ENCODE measurements around the gene SLC35G3. TPM values are rescaled to one million over a fixed set of nuclear protein-coding genes. Genes with fewer than 3 reads are reported as not detected.

SLC35G3 gene
- total and polyA plus RNA-seq, 2 of the 8 experiments (the other 6 are each of a cell fraction or from before 2014, with no cell fraction given) = not detected

GRCh38 chr17:35218915-35219314 lies 24.7 kb upstream of the SLC35G3 start:
- H3K9ac ChIP-seq (replicated peaks in 1 of 4; ENCODE audit: extremely low read depth in 1 of 4, low read depth in 3 of 4, low read length in 3 of 4) = no peak overlapping the region
- H4K20me1 ChIP-seq (replicated peaks in 1 of 2; ENCODE audit: control insufficient read depth in 1 of 2, insufficient read depth in 2 of 2, low read length in 2 of 2) = no peaks in the 10 kb centered on the region
- CTCF ChIA-PET (ENCODE audit: partially characterized antibody) = no interaction called here
- no peak overlapping the region for H2BK120ac ChIP-seq (replicated peaks; ENCODE audit: low read depth, low read length)
- H2AFZ ChIP-seq (ENCODE audit: low read length) = no peak overlapping the region
- no peaks in the 10 kb centered on the region for H3K23me2 ChIP-seq (ENCODE audit: low read depth, low read length)
- DNase-seq (ENCODE audit: low read depth in 1 of 2, low spot score in 2 of 2) (no peak), FAIRE-seq (no peak)
- no peak overlapping the region for H3K4ac ChIP-seq (replicated peaks; ENCODE audit: insufficient read length, low read depth, low read length)
- no peak overlapping the region for H3K18ac ChIP-seq (ENCODE audit: extremely low read depth, low read length)
- POLR2A ChIA-PET (ENCODE audit: partially characterized antibody) = no interaction called here
- no peak overlapping the region for H4K91ac ChIP-seq (replicated peaks; ENCODE audit: insufficient read length, low read length)
- no peak overlapping the region for H3K4me3 ChIP-seq (ENCODE audit: extremely low read depth in 1 of 4, insufficient read depth in 2 of 4, low read depth in 3 of 4, low read length in 4 of 4)
- H3K4me1 ChIP-seq (replicated peaks in 1 of 4; ENCODE audit: control insufficient read depth in 3 of 4, insufficient read depth in 4 of 4, low read length in 3 of 4) = no peaks in the 10 kb centered on the region
- H3K79me2 ChIP-seq (ENCODE audit: control insufficient read depth in 1 of 2, insufficient read depth in 2 of 2, low read length in 2 of 2) = no peaks in the 10 kb centered on the region
- 100% methylated on average over 2 of the region's 2 CpGs; no CpG with 5 or more reads in 1 of the 2 experiments for WGBS, 2 experiments (ENCODE audit: extremely low coverage in 1 of 2, insufficient coverage in 1 of 2, insufficient read length in 1 of 2, insufficient replicate concordance in 2 of 2, low coverage in 1 of 2, low lambda C conversion rate in 2 of 2, missing lambda C conversion rate in 1 of 2)
- no peak overlapping the region for H2BK15ac ChIP-seq (ENCODE audit: low read length)
- H3K27me3 ChIP-seq (replicated peaks in 1 of 4; ENCODE audit: control insufficient read depth in 3 of 4, extremely low read depth in 1 of 4, insufficient read depth in 3 of 4, low read length in 3 of 4) = no peaks in the 10 kb centered on the region
- H2AK5ac ChIP-seq (ENCODE audit: low read depth, low read length) = no peak overlapping the region
- no peak overlapping the region for H2BK20ac ChIP-seq (ENCODE audit: low read length)
- H3K36me3 ChIP-seq (ENCODE audit: control insufficient read depth in 2 of 4, insufficient read depth in 4 of 4, low read length in 3 of 4) = no peaks in the 10 kb centered on the region
- H2BK5ac ChIP-seq (ENCODE audit: low read depth, low read length) = no peak overlapping the region
- no peak overlapping the region for H3K4me2 ChIP-seq (ENCODE audit: insufficient read depth in 1 of 2, low read depth in 2 of 2, low read length in 2 of 2)
- H3K14ac ChIP-seq (ENCODE audit: insufficient read length) = no peak overlapping the region
- no peak overlapping the region for H4K8ac ChIP-seq (ENCODE audit: extremely low read depth, insufficient read depth, low read length)
- H4K5ac ChIP-seq (ENCODE audit: insufficient read length, low read depth, low read length) = no peak overlapping the region
- H3K23ac ChIP-seq (ENCODE audit: insufficient read length) = no peak overlapping the region
- H3K27ac ChIP-seq (ENCODE audit: low read depth, low read length) = no peak overlapping the region
- peaks cover 0 to 6% of the 10 kb centered on the region in 2 experiments; a peak in 1 of 4 replicates for H3K9me3 ChIP-seq (ENCODE audit: insufficient read depth in 2 of 2, low read depth in 1 of 2, low read length in 1 of 2)
- H3K56ac ChIP-seq (replicated peaks; ENCODE audit: insufficient read length, low read depth, low read length) = no peak overlapping the region
- no peak overlapping the region for H2BK12ac ChIP-seq (ENCODE audit: low read depth, low read length)
- no peaks in the 10 kb centered on the region for H3K79me1 ChIP-seq (ENCODE audit: low read depth, low read length)
- TF ChIP-seq NANOG (IDR thresholded peaks at IDR 0.05; ENCODE audit: insufficient read depth, low read depth, low read length, poor library complexity, severe bottlenecking) = no peak
- TF ChIP-seq RAD21 (IDR thresholded peaks at IDR 0.05 in 1 of 2, conservative IDR thresholded peaks at IDR 0.05 in 1 of 2; ENCODE audit: low read depth in 2 of 2, low read length in 2 of 2) = no peak
- TF ChIP-seq ZNF274 (IDR thresholded peaks at IDR 0.05; ENCODE audit: borderline replicate concordance, extremely low read depth, low read length) = no peak
- TF ChIP-seq SIN3A (conservative IDR thresholded peaks at IDR 0.05 in 1 of 2, IDR thresholded peaks at IDR 0.05 in 1 of 2; ENCODE audit: low read depth in 1 of 2, low read length in 2 of 2) = no peak
- TF ChIP-seq FOSL1 (IDR thresholded peaks at IDR 0.05; ENCODE audit: insufficient read depth, low read depth, low read length) = no peak
- TF ChIP-seq EZH2 (IDR thresholded peaks at IDR 0.05; ENCODE audit: low read depth, low read length, severe bottlenecking) = no peak
- no peak for TF ChIP-seq SP4 (IDR thresholded peaks at IDR 0.05; ENCODE audit: low read length)
- no peak for TF ChIP-seq RFX5 (IDR thresholded peaks at IDR 0.05; ENCODE audit: borderline replicate concordance, low read depth, low read length)
- TF ChIP-seq RNF2 (IDR thresholded peaks at IDR 0.05; ENCODE audit: borderline replicate concordance, low read depth, low read length, missing control alignments, poor library complexity, severe bottlenecking) = no peak
- TF ChIP-seq CBX5 (IDR thresholded peaks at IDR 0.05; ENCODE audit: low read depth, low read length) = no peak
- TF ChIP-seq CBX8 (IDR thresholded peaks at IDR 0.05; ENCODE audit: borderline replicate concordance, low read depth, low read length) = no peak
- no peak for TF ChIP-seq RXRA (IDR thresholded peaks at IDR 0.05; ENCODE audit: insufficient read depth, low read depth, low read length)
- TF ChIP-seq JUN (IDR thresholded peaks at IDR 0.05; ENCODE audit: low read depth, low read length) = no peak
